H9 (cell line): ENCODE measurements around the gene BRI3BP. TPM values are rescaled to one million over a fixed set of nuclear protein-coding genes. Genes with fewer than 3 reads are reported as not detected.

Experiments
- DNase-seq: peaks from one replicate; pipeline ENCODE4 v3.0.0-alpha.2; 2017
- H2AFZ ChIP-seq: one replicate; pipeline ENCODE4 v1.6.1; 2013; ENCODE audit warnings: mild to moderate bottlenecking, low read length, control low read depth, moderate library complexity
- H2AK5ac ChIP-seq: 2 replicates; pipeline ENCODE4 v1.6.1; 2013; ENCODE audit warnings: low read length, control low read depth, mixed read lengths; ENCODE audit not compliant: insufficient read length
- H2BK120ac ChIP-seq: one replicate; pipeline ENCODE4 v1.6.1; 2013; ENCODE audit warnings: low read depth, mild to moderate bottlenecking, low read length, control low read depth, inconsistent platforms; ENCODE audit not compliant: poor library complexity, severe bottlenecking
- H2BK12ac ChIP-seq: 2 replicates; pipeline ENCODE4 v1.6.1; 2013; ENCODE audit warnings: low read length, control low read depth, mixed read lengths, low read depth; ENCODE audit not compliant: insufficient read length
- H2BK15ac ChIP-seq: 2 replicates; pipeline ENCODE4 v1.6.1; 2013; ENCODE audit warnings: low read depth, low read length, control low read depth
- H2BK20ac ChIP-seq: one replicate; pipeline ENCODE4 v1.6.1; 2013; ENCODE audit warnings: low read depth, mild to moderate bottlenecking, low read length, control low read depth, inconsistent platforms; ENCODE audit not compliant: poor library complexity, severe bottlenecking
- H2BK5ac ChIP-seq: 2 replicates; pipeline ENCODE4 v1.6.1; 2013; ENCODE audit warnings: low read length, control low read depth, mixed read lengths; ENCODE audit not compliant: insufficient read length
- H3K14ac ChIP-seq: 2 replicates; pipeline ENCODE4 v1.6.1; 2013; ENCODE audit warnings: low read length, control low read depth; ENCODE audit not compliant: insufficient read depth
- H3K18ac ChIP-seq: 2 replicates; pipeline ENCODE4 v1.6.1; 2013; ENCODE audit warnings: low read depth, mild to moderate bottlenecking, mixed read lengths, low read length, control low read depth; ENCODE audit not compliant: insufficient read length
- H3K23ac ChIP-seq: 2 replicates; pipeline ENCODE4 v1.6.1; 2013; ENCODE audit warnings: low read length, control low read depth, mixed read lengths, low read depth; ENCODE audit not compliant: insufficient read length
- H3K23me2 ChIP-seq: 2 replicates; pipeline ENCODE4 v1.6.1; 2013; ENCODE audit warnings: low read depth, mild to moderate bottlenecking, mixed read lengths, low read length, control low read depth; ENCODE audit not compliant: insufficient read length, poor library complexity, severe bottlenecking
- H3K27ac ChIP-seq: 2 replicates; pipeline ENCODE4 v1.5.1; 2013; ENCODE audit warnings: low read length, control low read depth, mixed read lengths, low read depth; ENCODE audit not compliant: insufficient read length
- H3K27me3 ChIP-seq: 2 replicates; pipeline ENCODE4 v1.6.1; 2013; ENCODE audit warnings: low read length, control low read depth, inconsistent platforms; ENCODE audit not compliant: insufficient read depth
- H3K4ac ChIP-seq: 2 replicates; pipeline ENCODE4 v1.6.1; 2013; ENCODE audit warnings: low read depth, mild to moderate bottlenecking, control low read depth, inconsistent platforms, low read length, moderate library complexity
- H3K4me1 ChIP-seq: 2 replicates; pipeline ENCODE4 v1.6.1; 2013; ENCODE audit warnings: low read length, control low read depth, inconsistent platforms; ENCODE audit not compliant: insufficient read depth
- H3K4me2 ChIP-seq: 2 replicates; pipeline ENCODE4 v1.6.1; 2013; ENCODE audit warnings: low read length, control low read depth, mixed read lengths; ENCODE audit not compliant: insufficient read length, insufficient read depth
- H3K56ac ChIP-seq: 2 replicates; pipeline ENCODE4 v1.6.1; 2013; ENCODE audit warnings: low read depth, mild to moderate bottlenecking, mixed read lengths, low read length, control low read depth; ENCODE audit not compliant: insufficient read length
- H3K79me1 ChIP-seq: 2 replicates; pipeline ENCODE4 v1.6.1; 2013; ENCODE audit warnings: low read depth, mild to moderate bottlenecking, moderate library complexity, low read length, control low read depth, inconsistent platforms; ENCODE audit not compliant: insufficient read depth, poor library complexity, severe bottlenecking
- H3K79me2 ChIP-seq: 2 replicates; pipeline ENCODE4 v1.6.1; 2013; ENCODE audit warnings: low read length, control low read depth, inconsistent platforms; ENCODE audit not compliant: insufficient read depth
- H3K9ac ChIP-seq: 2 replicates; pipeline ENCODE4 v1.6.1; 2013; ENCODE audit warnings: low read length, control low read depth, mixed read lengths; ENCODE audit not compliant: insufficient read length; ENCODE audit errors: extremely low read depth
- H3K9me3 ChIP-seq: one replicate; pipeline ENCODE4 v1.6.1; 2013; ENCODE audit warnings: low read depth, low read length, inconsistent platforms; ENCODE audit not compliant: control insufficient read depth
- H3T11ph ChIP-seq: one replicate; pipeline ENCODE4 v1.6.1; 2013; ENCODE audit warnings: mild to moderate bottlenecking, low read length, control low read depth, inconsistent platforms
- H4K20me1 ChIP-seq: one replicate; pipeline ENCODE4 v1.6.1; 2013; ENCODE audit not compliant: control insufficient read depth, insufficient read length, insufficient read depth
- H4K5ac ChIP-seq: 2 replicates; pipeline ENCODE4 v1.6.1; 2013; ENCODE audit warnings: low read depth, mild to moderate bottlenecking, mixed read lengths, low read length, control low read depth; ENCODE audit not compliant: insufficient read length
- H4K8ac ChIP-seq: replicated peaks from 2 replicates; pipeline ENCODE4 v1.6.1; 2013; ENCODE audit warnings: low read length, control low read depth, mixed read lengths, low read depth; ENCODE audit not compliant: insufficient read length
- H4K91ac ChIP-seq: 2 replicates; pipeline ENCODE4 v1.6.1; 2013; ENCODE audit warnings: low read depth, mild to moderate bottlenecking, moderate library complexity, mixed read lengths, low read length, control low read depth; ENCODE audit not compliant: insufficient read length
- H3K27ac Mint-ChIP-seq, 3 experiments: 2 replicates in 2 of 3; 3 replicates in 1 of 3; pipeline ENCODE4 v1.8.0; 2020 to 2021; ENCODE audit warnings: mixed read lengths in 3 of 3, mild to moderate bottlenecking in 1 of 3, moderate library complexity in 1 of 3
- H3K27me3 Mint-ChIP-seq: 2 replicates; pipeline ENCODE4 v1.8.0; 2021; ENCODE audit warnings: low read depth, mild to moderate bottlenecking, moderate library complexity, mixed read lengths
- H3K36me3 Mint-ChIP-seq, 3 experiments: 2 replicates in 2 of 3; 3 replicates in 1 of 3; pipeline ENCODE4 v1.8.0; 2020 to 2021; ENCODE audit warnings: low read depth in 3 of 3, mixed read lengths in 3 of 3; ENCODE audit not compliant: insufficient read depth in 1 of 3
- H3K4me1 Mint-ChIP-seq, 2 experiments: 2 replicates each; pipeline ENCODE4 v1.8.0; 2020; ENCODE audit warnings: mixed read lengths in 2 of 2
- H3K4me3 Mint-ChIP-seq, 2 experiments: 2 replicates in 1 of 2; 3 replicates in 1 of 2; pipeline ENCODE4 v1.8.0; 2020 to 2021; ENCODE audit warnings: mild to moderate bottlenecking in 2 of 2, mixed read lengths in 2 of 2, moderate library complexity in 1 of 2
- H3K9me3 Mint-ChIP-seq, 2 experiments: 2 replicates in 1 of 2; 3 replicates in 1 of 2; pipeline ENCODE4 v1.8.0; 2020; ENCODE audit warnings: mild to moderate bottlenecking in 2 of 2, mixed read lengths in 2 of 2, moderate library complexity in 1 of 2
- CTCF ChIP-seq: fragments of 200-600 bp; sonication (generic); conservative IDR thresholded peaks from 3 replicates; pipeline ENCODE4 v1.8.0; 2021; ENCODE audit warnings: antibody characterized with exemption, mild to moderate bottlenecking
- whole genome bisulfite sequencing: extraction: QIAGEN DNeasy Blood & Tissue Kit; methylation state at CpG from one replicate; pipeline ENCODE4 v1.1.7; 2013; ENCODE audit warnings: missing lambda C conversion rate, low lambda C conversion rate, mixed read lengths; ENCODE audit not compliant: insufficient read length; ENCODE audit errors: extremely low coverage; 5-methylcytosine and 5-hydroxymethylcytosine counted together
- total RNA-seq: library from RNA; stranded (reverse); gene quantifications from 2 replicates; pipeline ENCODE4 v1.2.1, GENCODE V29; 2021

Gene BRI3BP
- total RNA-seq, 1 experiment from 2014 or later: 10.5 TPM

GRCh38 chr12:124952295-124952694 lies 41.1 kb upstream of the BRI3BP start:
- H3K79me1 ChIP-seq: no peaks in the 10 kb centered on the region
- WGBS: no CpG with 5 or more reads among the region's 17 CpGs
- H4K20me1 ChIP-seq: no peaks in the 10 kb centered on the region
- H3K4me3 Mint-ChIP-seq: no peak overlapping the region
- no peak overlapping the region for H4K91ac ChIP-seq
- H2BK12ac ChIP-seq: no peak overlapping the region
- H4K8ac ChIP-seq: no peak overlapping the region
- H3K36me3 Mint-ChIP-seq: peaks cover 38 to 84% (median 69%) of the 10 kb centered on the region in 3 experiments; a peak in 6 of 7 replicates
- H3T11ph ChIP-seq: no peak overlapping the region
- H3K27me3 Mint-ChIP-seq: no peaks in the 10 kb centered on the region
- DNase-seq: no peak
- H3K18ac ChIP-seq: no peak overlapping the region
- H3K27me3 ChIP-seq: no peaks in the 10 kb centered on the region
- no peak overlapping the region for H3K27ac ChIP-seq
- no peak overlapping the region for H3K27ac Mint-ChIP-seq
- no peak overlapping the region for H4K5ac ChIP-seq
- no peak overlapping the region for H2BK15ac ChIP-seq
- H3K4ac ChIP-seq: no peak overlapping the region
- H3K9me3 ChIP-seq: no peaks in the 10 kb centered on the region
- H2AK5ac ChIP-seq: no peak overlapping the region
- no peaks in the 10 kb centered on the region for H3K23me2 ChIP-seq
- no peaks in the 10 kb centered on the region for H3K4me1 ChIP-seq
- no peak overlapping the region for H2BK120ac ChIP-seq
- no peak overlapping the region for H3K4me2 ChIP-seq
- H3K4me1 Mint-ChIP-seq: no peaks in the 10 kb centered on the region
- no peak overlapping the region for H3K23ac ChIP-seq
- no peak for TF ChIP-seq CTCF
- no peak overlapping the region for H3K9ac ChIP-seq
- no peak overlapping the region for H2BK5ac ChIP-seq
- no peak overlapping the region for H3K56ac ChIP-seq
- no peaks in the 10 kb centered on the region for H3K79me2 ChIP-seq
- H3K9me3 Mint-ChIP-seq: no peaks in the 10 kb centered on the region
- no peak overlapping the region for H3K14ac ChIP-seq
- H2AFZ ChIP-seq: no peak overlapping the region
- H2BK20ac ChIP-seq: no peak overlapping the region
